Activated naive CD8-positive, alpha-beta T cell treated with anti-CD3 and anti-CD28 coated beads for 36 hours (primary cell): ENCODE data around the gene CAMTA1. TPM values are rescaled to one million over a fixed set of nuclear protein-coding genes. Genes with fewer than 3 reads are reported as not detected.

ENCODE experiments used
- DNase-seq: peaks from one replicate; pipeline ENCODE4 v3.0.0; 2021
- H3K27ac Mint-ChIP-seq: one replicate; pipeline ENCODE4 v1.8.0; 2022; ENCODE audit warnings: mild to moderate bottlenecking, moderate library complexity, mixed read lengths
- H3K27me3 Mint-ChIP-seq: one replicate; pipeline ENCODE4 v1.8.0; 2022; ENCODE audit warnings: mild to moderate bottlenecking, mixed read lengths
- H3K36me3 Mint-ChIP-seq: one replicate; pipeline ENCODE4 v1.8.0; 2021; ENCODE audit warnings: mild to moderate bottlenecking, mixed read lengths
- H3K4me1 Mint-ChIP-seq: one replicate; pipeline ENCODE4 v1.8.0; 2021; ENCODE audit warnings: mixed read lengths
- H3K4me3 Mint-ChIP-seq: one replicate; pipeline ENCODE4 v1.8.0; 2022; ENCODE audit warnings: mild to moderate bottlenecking, moderate library complexity, mixed read lengths
- H3K9me3 Mint-ChIP-seq: one replicate; pipeline ENCODE4 v1.8.0; 2022; ENCODE audit warnings: mixed read lengths
- total RNA-seq, 2 experiments: library from RNA; stranded (reverse); gene quantifications; one replicate each; pipeline ENCODE4 v1.2.3, GENCODE V29; 2021

Gene CAMTA1
- total RNA-seq, 2 experiments from 2014 or later, result 70.4 to 71.4 TPM

DNA sequence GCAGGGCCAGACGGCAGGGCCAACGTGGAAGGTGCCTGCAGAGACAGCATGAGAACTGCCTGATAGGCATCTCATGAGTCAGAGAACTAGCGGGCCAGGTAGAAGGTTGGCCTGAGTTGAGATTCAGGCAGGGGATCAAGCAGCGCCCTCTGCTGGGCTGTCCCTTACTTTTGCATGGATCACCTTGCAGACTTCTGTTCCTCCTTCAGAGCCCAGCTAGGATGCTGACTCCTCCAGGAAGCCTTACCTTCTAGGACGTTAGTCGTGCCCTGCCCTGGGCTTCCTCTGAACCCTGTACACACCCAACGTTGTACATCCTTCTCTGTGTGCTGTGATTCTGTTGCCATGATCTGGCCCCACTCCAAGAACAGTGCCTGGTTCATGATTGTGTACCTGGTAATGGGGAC, 754.5 kb downstream of the CAMTA1 start:
- no peak overlapping the region for H3K27ac Mint-ChIP-seq
- no peaks in the 10 kb centered on the region for H3K4me1 Mint-ChIP-seq
- no peaks in the 10 kb centered on the region for H3K36me3 Mint-ChIP-seq
- DNase-seq, result no peak
- H3K4me3 Mint-ChIP-seq, result no peak overlapping the region
- no peaks in the 10 kb centered on the region for H3K9me3 Mint-ChIP-seq
- H3K27me3 Mint-ChIP-seq, result peaks cover 5% of the 10 kb centered on the region

- peaks cover 12% of the 10 kb centered on the region for H3K27me3 Mint-ChIP-seq
- H3K9me3 Mint-ChIP-seq, result no peaks in the 10 kb centered on the region
- no peak overlapping the region for H3K4me3 Mint-ChIP-seq
- H3K27ac Mint-ChIP-seq, result no peak overlapping the region
- no peaks in the 10 kb centered on the region for H3K4me1 Mint-ChIP-seq
- no peaks in the 10 kb centered on the region for H3K36me3 Mint-ChIP-seq
- no peak for DNase-seq
Measured at GRCh38 chr1:7540816-7541215, 755.6 kb downstream of the CAMTA1 start.

DNA sequence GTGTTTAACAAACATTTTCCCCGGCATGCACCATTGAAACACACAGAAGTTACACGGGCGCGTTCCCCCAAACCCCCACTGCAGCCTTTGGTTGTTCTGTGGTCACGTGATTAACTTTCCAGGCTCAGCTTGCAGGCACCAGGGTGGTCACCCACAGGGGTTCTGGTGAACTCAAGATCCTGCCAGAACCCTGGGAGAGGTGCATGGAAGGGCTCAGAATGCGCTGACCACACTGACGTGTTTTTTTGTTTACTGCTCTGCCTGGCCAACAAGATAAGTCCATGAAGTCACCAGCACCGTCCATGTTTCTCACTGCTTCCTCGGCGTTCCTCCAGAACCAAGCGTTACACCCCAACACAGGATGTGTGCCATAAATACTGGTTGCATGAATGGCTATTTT, 756.4 kb downstream of the CAMTA1 start:
- Mint-ChIP-seq H3K4me1 (no peaks in the 10 kb centered on the region), H3K27me3 (peaks cover 12% of the 10 kb centered on the region)

GRCh38 chr1:7543718-7544090, 758.5 kb downstream of the CAMTA1 start:
- DNase-seq, result no peak

More for the DNA sequence above, 756.4 kb downstream of the CAMTA1 start:
- DNase-seq, result no peak
- Mint-ChIP-seq H3K27ac (no peak overlapping the region), H3K4me3 (no peak overlapping the region), H3K9me3 (no peaks in the 10 kb centered on the region), H3K36me3 (no peaks in the 10 kb centered on the region)

DNA sequence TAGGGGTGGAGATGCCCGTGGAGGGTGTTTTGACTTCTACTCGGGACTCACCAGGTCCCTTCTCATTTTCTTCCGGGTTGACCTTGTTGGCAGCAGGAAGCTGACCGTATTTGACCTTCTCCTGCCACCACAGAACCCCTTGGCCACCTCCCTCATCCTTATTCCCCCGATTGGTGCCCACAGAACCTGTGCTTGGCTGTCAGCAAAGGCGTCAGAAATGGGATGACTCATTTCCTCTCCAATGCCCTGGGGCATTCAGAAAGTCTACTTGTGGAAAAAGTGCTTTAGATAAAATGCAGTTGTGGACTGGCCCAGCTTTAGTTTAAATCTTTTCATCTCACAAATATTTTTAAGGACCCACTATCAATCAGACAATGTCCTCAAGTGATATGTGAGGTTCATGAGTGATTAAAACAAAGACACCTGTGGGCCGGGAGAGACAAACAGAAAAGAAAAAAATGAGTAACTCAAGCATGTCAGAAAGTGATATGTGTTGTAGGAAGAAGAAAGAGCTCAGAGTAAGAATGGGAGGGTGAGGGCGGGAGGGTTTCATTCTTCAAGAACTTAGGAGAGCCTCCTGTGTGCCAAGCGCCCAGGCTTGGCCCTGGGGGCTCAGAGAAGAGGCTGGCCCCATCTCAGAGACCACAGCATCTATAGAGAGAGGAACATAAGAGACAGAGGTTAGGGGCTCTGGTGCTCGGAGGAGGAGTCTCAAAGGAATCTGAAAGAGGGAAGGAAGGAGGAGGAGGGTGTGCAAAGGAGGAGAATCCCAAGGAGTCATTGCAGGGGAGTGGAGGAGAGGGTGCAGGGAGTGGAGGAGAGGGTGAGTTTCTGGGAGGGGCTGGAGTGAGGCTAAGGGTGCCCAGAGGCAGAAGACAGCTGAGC, 764.3 kb downstream of the CAMTA1 start:
- H3K36me3 Mint-ChIP-seq, result no peaks in the 10 kb centered on the region
- peak; percentile 59 for DNase-seq
- H3K9me3 Mint-ChIP-seq, result no peaks in the 10 kb centered on the region
- H3K27me3 Mint-ChIP-seq, result peaks cover 18% of the 10 kb centered on the region
- H3K27ac Mint-ChIP-seq, result peak overlapping the region; percentile 94
- H3K4me3 Mint-ChIP-seq, result peak overlapping the region; percentile 33
- H3K4me1 Mint-ChIP-seq, result peaks cover 12% of the 10 kb centered on the region

More at GRCh38 chr1:7543718-7544090, 758.5 kb downstream of the CAMTA1 start:
- H3K27me3 Mint-ChIP-seq, result peaks cover 12% of the 10 kb centered on the region
- no peaks in the 10 kb centered on the region for H3K4me1 Mint-ChIP-seq
- no peaks in the 10 kb centered on the region for H3K9me3 Mint-ChIP-seq
- no peak overlapping the region for H3K4me3 Mint-ChIP-seq
- no peak overlapping the region for H3K27ac Mint-ChIP-seq
- H3K36me3 Mint-ChIP-seq, result no peaks in the 10 kb centered on the region

GRCh38 chr1:7550261-7550865, 765.1 kb downstream of the CAMTA1 start:
- Mint-ChIP-seq H3K4me3 (no peak overlapping the region), H3K27me3 (peaks cover 15% of the 10 kb centered on the region), H3K4me1 (peaks cover 14% of the 10 kb centered on the region), H3K9me3 (no peaks in the 10 kb centered on the region), H3K27ac (peak overlapping the region; percentile 94), H3K36me3 (no peaks in the 10 kb centered on the region)
- DNase-seq, result no peak

DNA sequence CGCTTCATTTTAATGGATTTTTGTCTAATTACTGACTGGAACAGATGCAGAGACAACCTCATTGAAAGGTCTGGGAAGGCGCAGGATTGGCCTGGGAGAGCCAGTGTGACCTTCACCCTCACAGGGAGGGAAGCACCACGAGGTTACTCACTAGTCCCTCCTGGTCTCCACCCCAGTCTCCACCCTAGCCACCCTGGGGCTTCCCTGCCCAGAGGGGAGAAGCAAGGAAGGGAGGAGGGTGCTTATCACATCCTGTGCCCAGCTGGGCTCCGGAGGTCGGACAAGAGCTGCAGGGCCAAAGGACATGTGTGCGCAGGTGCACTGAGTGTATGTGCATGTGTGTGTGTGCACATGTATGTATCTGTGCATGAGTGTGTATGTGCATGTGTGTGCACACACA, 765.7 kb downstream of the CAMTA1 start:
- peaks cover 17% of the 10 kb centered on the region for H3K27me3 Mint-ChIP-seq

DNA sequence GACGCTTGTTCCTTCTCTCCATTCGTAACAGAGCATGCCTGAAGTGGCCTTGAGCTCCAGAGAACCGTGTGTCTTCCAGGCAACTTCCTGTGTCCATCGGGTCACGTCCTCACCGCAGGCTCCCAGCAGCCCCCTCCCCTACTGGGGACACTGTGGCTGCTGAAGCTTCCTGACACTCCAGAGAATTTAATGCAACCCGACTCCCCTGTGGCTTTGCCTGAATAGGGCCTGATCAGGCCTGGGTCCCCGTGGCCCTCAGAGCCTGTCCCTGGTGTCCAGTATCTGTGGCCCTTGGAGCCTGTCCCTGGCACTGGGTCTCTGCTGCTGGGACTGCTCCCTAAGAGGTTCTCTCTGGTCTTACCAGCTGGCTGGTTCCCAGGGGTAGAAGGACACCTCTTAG, 766.2 kb downstream of the CAMTA1 start:
- no peak for DNase-seq
- peaks cover 19% of the 10 kb centered on the region for H3K27me3 Mint-ChIP-seq
- no peak overlapping the region for H3K27ac Mint-ChIP-seq
- H3K4me1 Mint-ChIP-seq, result peaks cover 16% of the 10 kb centered on the region
- H3K9me3 Mint-ChIP-seq, result no peaks in the 10 kb centered on the region
- no peak overlapping the region for H3K4me3 Mint-ChIP-seq
- no peaks in the 10 kb centered on the region for H3K36me3 Mint-ChIP-seq

More for the DNA sequence above, 765.7 kb downstream of the CAMTA1 start:
- no peak overlapping the region for H3K4me3 Mint-ChIP-seq
- peaks cover 16% of the 10 kb centered on the region for H3K4me1 Mint-ChIP-seq
- H3K27ac Mint-ChIP-seq, result peak overlapping the region; percentile 51
- H3K36me3 Mint-ChIP-seq, result no peaks in the 10 kb centered on the region
- DNase-seq, result no peak
- H3K9me3 Mint-ChIP-seq, result no peaks in the 10 kb centered on the region

GRCh38 chr1:7552402-7552801, 767.1 kb downstream of the CAMTA1 start:
- DNase-seq, result no peak
- Mint-ChIP-seq H3K27ac (no peak overlapping the region), H3K4me3 (no peak overlapping the region), H3K9me3 (no peaks in the 10 kb centered on the region), H3K36me3 (no peaks in the 10 kb centered on the region), H3K4me1 (peaks cover 16% of the 10 kb centered on the region), H3K27me3 (peaks cover 21% of the 10 kb centered on the region)

GRCh38 chr1:7553042-7553690, 767.9 kb downstream of the CAMTA1 start:
- no peak for DNase-seq
- peaks cover 16% of the 10 kb centered on the region for H3K4me1 Mint-ChIP-seq
- no peak overlapping the region for H3K4me3 Mint-ChIP-seq
- peaks cover 21% of the 10 kb centered on the region for H3K27me3 Mint-ChIP-seq
- H3K36me3 Mint-ChIP-seq, result no peaks in the 10 kb centered on the region
- no peaks in the 10 kb centered on the region for H3K9me3 Mint-ChIP-seq
- H3K27ac Mint-ChIP-seq, result no peak overlapping the region

DNA sequence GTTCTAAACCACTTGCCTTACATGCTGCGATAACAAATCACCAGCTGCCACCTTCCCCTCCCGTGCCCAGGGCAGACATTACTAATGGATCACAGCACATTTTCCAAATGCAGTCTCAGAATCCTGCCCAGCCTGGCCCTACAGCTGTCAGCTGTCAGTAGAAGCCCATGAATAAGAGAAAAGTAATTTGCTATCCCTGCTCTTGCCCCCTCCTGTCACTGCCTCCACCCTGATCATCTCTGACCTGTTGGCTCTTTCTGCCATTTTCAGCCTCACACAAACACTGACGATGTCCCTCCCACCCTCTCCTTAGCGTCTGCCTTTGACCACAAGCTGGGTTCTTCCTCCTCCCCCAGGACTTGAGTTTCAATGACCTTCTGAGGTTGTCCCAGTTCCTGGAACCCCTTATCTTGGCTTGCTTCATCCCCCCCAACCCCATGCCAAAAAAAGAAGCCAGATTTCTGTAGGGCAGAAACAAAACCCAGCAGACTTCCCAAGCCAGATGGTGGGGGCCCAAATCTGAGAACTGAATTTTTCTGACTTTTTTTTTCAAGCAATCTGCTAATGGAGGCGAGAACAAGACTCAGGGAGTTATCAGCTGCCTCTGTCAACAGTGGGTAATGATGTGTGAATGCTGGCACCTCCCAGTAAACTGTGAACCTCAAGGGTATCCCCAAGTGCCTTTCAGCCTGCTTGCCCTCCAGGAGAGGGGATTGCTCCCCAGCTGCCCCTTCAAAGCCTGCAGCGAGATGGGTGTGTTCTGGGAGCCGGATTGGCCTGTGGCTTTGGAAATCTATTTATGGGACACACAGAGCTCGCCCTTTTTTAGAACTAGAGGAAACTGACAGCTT, 769.4 kb downstream of the CAMTA1 start:
- peaks cover 17% of the 10 kb centered on the region for H3K27me3 Mint-ChIP-seq
- no peaks in the 10 kb centered on the region for H3K36me3 Mint-ChIP-seq
- no peak for DNase-seq
- peaks cover 12% of the 10 kb centered on the region for H3K4me1 Mint-ChIP-seq
- H3K9me3 Mint-ChIP-seq, result no peaks in the 10 kb centered on the region
- H3K27ac Mint-ChIP-seq, result no peak overlapping the region
- H3K4me3 Mint-ChIP-seq, result no peak overlapping the region

GRCh38 chr1:7555391-7556185, 770.3 kb downstream of the CAMTA1 start:
- H3K36me3 Mint-ChIP-seq, result no peaks in the 10 kb centered on the region
- H3K4me1 Mint-ChIP-seq, result peaks cover 6% of the 10 kb centered on the region
- no peak overlapping the region for H3K4me3 Mint-ChIP-seq
- H3K27me3 Mint-ChIP-seq, result peaks cover 13% of the 10 kb centered on the region
- H3K27ac Mint-ChIP-seq, result no peak overlapping the region
- DNase-seq, result no peak
- no peaks in the 10 kb centered on the region for H3K9me3 Mint-ChIP-seq

- DNase-seq, result no peak
- Mint-ChIP-seq H3K9me3 (no peaks in the 10 kb centered on the region), H3K4me1 (peaks cover 6% of the 10 kb centered on the region), H3K4me3 (no peak overlapping the region), H3K27ac (no peak overlapping the region), H3K36me3 (no peaks in the 10 kb centered on the region), H3K27me3 (peaks cover 10% of the 10 kb centered on the region)
Measured at GRCh38 chr1:7557301-7557891, 772.1 kb downstream of the CAMTA1 start.

DNA sequence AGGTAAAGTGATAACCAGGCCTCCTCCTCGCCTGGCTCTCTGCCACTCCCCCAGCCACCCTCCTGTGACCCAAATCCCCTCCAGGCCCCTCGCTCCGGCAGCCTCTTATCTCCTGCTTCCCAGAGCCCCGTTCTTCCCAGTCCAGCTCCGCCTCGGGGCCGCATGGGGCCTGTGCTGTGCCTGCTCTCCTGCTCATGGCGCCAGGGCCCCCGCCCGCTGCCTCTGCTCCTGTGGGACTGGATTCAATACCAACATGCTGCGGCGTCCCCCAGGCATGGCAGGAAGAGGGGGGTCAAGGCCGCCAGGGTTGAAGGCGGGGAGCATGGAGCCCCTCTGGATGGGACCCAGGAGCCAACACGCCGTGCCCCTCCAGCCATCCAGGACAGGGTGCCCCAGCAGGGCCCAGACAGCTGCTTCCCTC, 772.8 kb downstream of the CAMTA1 start:
- no peak for DNase-seq
- peaks cover 10% of the 10 kb centered on the region for H3K27me3 Mint-ChIP-seq
- peaks cover 6% of the 10 kb centered on the region for H3K4me1 Mint-ChIP-seq
- H3K4me3 Mint-ChIP-seq, result no peak overlapping the region
- H3K9me3 Mint-ChIP-seq, result no peaks in the 10 kb centered on the region
- no peak overlapping the region for H3K27ac Mint-ChIP-seq
- no peaks in the 10 kb centered on the region for H3K36me3 Mint-ChIP-seq
